ENCODE results near the gene FAM171A1. TPM values are rescaled to one million over a fixed set of nuclear protein-coding genes. Genes with fewer than 3 reads are reported as not detected.

Gene FAM171A1
- total and polyA plus RNA-seq, 2 experiments from 2014 or later, result 24.4 to 29.5 TPM

GRCh38 chr10:15311569-15312280 lies 59.4 kb downstream of the FAM171A1 start:
- no peaks in the 10 kb centered on the region for H3K27me3 ChIP-seq
- H3K79me2 ChIP-seq, result peaks cover 32% of the 10 kb centered on the region
- no peak for TF ChIP-seq EZH2 (IDR thresholded peaks at IDR 0.05; ENCODE audit: borderline replicate concordance)
- no peak for TF ChIP-seq EZH2phosphoT487 (IDR thresholded peaks at IDR 0.05; ENCODE audit: low read depth, severe bottlenecking, unreplicated experiment)
- no peak for TF ChIP-seq CTCF (IDR thresholded peaks at IDR 0.05; ENCODE audit: poor library complexity)
- H3K27ac ChIP-seq, result no peak overlapping the region
- no peaks in the 10 kb centered on the region for H3K36me3 ChIP-seq (replicated peaks; ENCODE audit: insufficient read depth, low read depth)
- WGBS (ENCODE audit: low lambda C conversion rate, missing lambda C conversion rate), result 82% methylated on average over 11 of the region's 12 CpGs
- DNase-seq (ENCODE audit: low spot score), result no peak
- no peak overlapping the region for H2AFZ ChIP-seq
- no peaks in the 10 kb centered on the region for H3K9me2 ChIP-seq (replicated peaks; ENCODE audit: insufficient read depth)
- H3K4me2 ChIP-seq, result no peak overlapping the region
- no peak overlapping the region for H3K4me3 ChIP-seq
- no peaks in the 10 kb centered on the region for H4K20me1 ChIP-seq (ENCODE audit: insufficient read depth, poor library complexity, severe bottlenecking)
- peaks cover 25% of the 10 kb centered on the region for H3K4me1 ChIP-seq (ENCODE audit: insufficient read depth)
- H3K9me3 ChIP-seq (ENCODE audit: low read depth), result no peaks in the 10 kb centered on the region

- Histone ChIP-seq H3K27ac (no peak overlapping the region), H4K20me1 (ENCODE audit: insufficient read depth, poor library complexity, severe bottlenecking) (no peaks in the 10 kb centered on the region)
- WGBS (ENCODE audit: low lambda C conversion rate, missing lambda C conversion rate), result 95% methylated on average over 4 of the region's 5 CpGs
Observed at GRCh38 chr10:15310776-15311568, 60.1 kb downstream of the FAM171A1 start.

GRCh38 chr10:15309221-15309620 lies 61.9 kb downstream of the FAM171A1 start:
- Histone ChIP-seq H3K36me3 (replicated peaks; ENCODE audit: insufficient read depth, low read depth) (no peaks in the 10 kb centered on the region), H3K79me2 (peaks cover 36% of the 10 kb centered on the region), H3K27me3 (no peaks in the 10 kb centered on the region), H3K27ac (no peak overlapping the region), H3K4me3 (no peak overlapping the region), H3K4me1 (ENCODE audit: insufficient read depth) (peaks cover 7% of the 10 kb centered on the region), H3K4me2 (no peak overlapping the region), H2AFZ (no peak overlapping the region), H4K20me1 (ENCODE audit: insufficient read depth, poor library complexity, severe bottlenecking) (no peaks in the 10 kb centered on the region), H3K9me3 (ENCODE audit: low read depth) (no peaks in the 10 kb centered on the region), H3K9me2 (replicated peaks; ENCODE audit: insufficient read depth) (no peaks in the 10 kb centered on the region)
- 99% methylated on average over 10 of the region's 10 CpGs for WGBS (ENCODE audit: low lambda C conversion rate, missing lambda C conversion rate)
- DNase-seq (ENCODE audit: low spot score), result no peak
- TF ChIP-seq CTCF (IDR thresholded peaks at IDR 0.05; ENCODE audit: poor library complexity) (no peak), EZH2 (IDR thresholded peaks at IDR 0.05; ENCODE audit: borderline replicate concordance) (no peak), EZH2phosphoT487 (IDR thresholded peaks at IDR 0.05; ENCODE audit: low read depth, severe bottlenecking, unreplicated experiment) (no peak)

More at GRCh38 chr10:15310776-15311568, 60.1 kb downstream of the FAM171A1 start:
- H3K9me2 ChIP-seq (replicated peaks; ENCODE audit: insufficient read depth), result no peaks in the 10 kb centered on the region
- no peaks in the 10 kb centered on the region for H3K27me3 ChIP-seq
- no peak overlapping the region for H2AFZ ChIP-seq
- H3K4me2 ChIP-seq, result no peak overlapping the region
- H3K4me3 ChIP-seq, result no peak overlapping the region
- TF ChIP-seq EZH2phosphoT487 (IDR thresholded peaks at IDR 0.05; ENCODE audit: low read depth, severe bottlenecking, unreplicated experiment) (no peak), EZH2 (IDR thresholded peaks at IDR 0.05; ENCODE audit: borderline replicate concordance) (no peak), CTCF (IDR thresholded peaks at IDR 0.05; ENCODE audit: poor library complexity) (no peak)
- H3K79me2 ChIP-seq, result peaks cover 34% of the 10 kb centered on the region
- no peak for DNase-seq (ENCODE audit: low spot score)
- H3K4me1 ChIP-seq (ENCODE audit: insufficient read depth), result peaks cover 18% of the 10 kb centered on the region
- H3K9me3 ChIP-seq (ENCODE audit: low read depth), result no peaks in the 10 kb centered on the region
- H3K36me3 ChIP-seq (replicated peaks; ENCODE audit: insufficient read depth, low read depth), result no peaks in the 10 kb centered on the region
